ENCODE measurements around the gene RBM15B. TPM values are rescaled to one million over a fixed set of nuclear protein-coding genes. Genes with fewer than 3 reads are reported as not detected.

Gene RBM15B
- total and polyA plus RNA-seq, 2 experiments from 2014 or later: 16.3 to 57.9 TPM

DNA sequence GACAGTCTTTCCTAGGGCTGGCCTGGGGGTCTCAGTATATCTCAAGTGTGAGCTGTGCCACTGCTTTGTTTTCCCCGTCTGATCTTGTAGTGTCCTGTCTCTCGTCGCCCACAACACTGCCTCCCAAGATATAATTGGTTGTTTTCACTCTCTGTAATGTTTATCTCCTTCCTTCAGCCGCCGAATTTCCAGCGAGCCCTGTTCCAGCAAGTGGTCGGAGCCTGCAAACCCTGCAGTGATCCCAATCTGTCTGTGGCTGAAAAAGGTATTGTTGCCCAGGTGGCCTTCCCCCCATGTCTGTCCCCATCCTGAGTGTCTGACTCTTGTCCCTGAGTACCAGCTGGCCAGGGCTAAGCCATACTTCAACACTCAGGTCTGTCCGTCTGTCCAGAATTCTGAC is 15.5 kb upstream of the RBM15B start:
- H3K4me1 Mint-ChIP-seq: no peaks in the 10 kb centered on the region

More for the DNA sequence above, 15.5 kb upstream of the RBM15B start:
- Histone ChIP-seq H3K36me3 (ENCODE audit: insufficient read depth) (no peaks in the 10 kb centered on the region), H3K4me2 (no peak overlapping the region), H3K4me3 (no peak overlapping the region), H3K4me1 (ENCODE audit: insufficient read depth) (no peaks in the 10 kb centered on the region), H3F3A (replicated peaks; ENCODE audit: low read depth) (no peaks in the 10 kb centered on the region), H2AFZ (no peak overlapping the region), H3K27me3 (ENCODE audit: insufficient read depth) (no peaks in the 10 kb centered on the region), H3K79me2 (replicated peaks; ENCODE audit: insufficient read depth) (no peaks in the 10 kb centered on the region), H3K27ac (ENCODE audit: low read depth) (no peak overlapping the region), H3K9me2 (ENCODE audit: insufficient read depth) (no peaks in the 10 kb centered on the region), H4K20me1 (replicated peaks; ENCODE audit: insufficient read depth) (no peaks in the 10 kb centered on the region)
- ATAC-seq (no peak), DNase-seq (ENCODE audit: low spot score) (no peak)
- Mint-ChIP-seq H3K4me3 (no peak overlapping the region), H3K27ac (no peak overlapping the region), H3K9me3 (no peaks in the 10 kb centered on the region; the same call in 2 of the 3 replicates), H3K27me3 (ENCODE audit: insufficient read depth, low read depth, poor library complexity) (peaks cover 1% of the 10 kb centered on the region), H3K36me3 (ENCODE audit: low read depth) (no peaks in the 10 kb centered on the region)
- TF ChIP-seq EZH2phosphoT487 (IDR thresholded peaks at IDR 0.05; ENCODE audit: unreplicated experiment) (no peak), CTCF (conservative IDR thresholded peaks at IDR 0.05; ENCODE audit: low read depth in 2 of 2) (no peak), STAT1 (IDR thresholded peaks at IDR 0.05; ENCODE audit: unreplicated experiment) (no peak), JUNB (IDR thresholded peaks at IDR 0.05; ENCODE audit: unreplicated experiment) (no peak), EZH2 (IDR thresholded peaks at IDR 0.05; ENCODE audit: low read depth, unreplicated experiment) (no peak), ZNF331 (CRISPR knock-in tag; IDR thresholded peaks at IDR 0.05; ENCODE audit: low read depth) (no peak), CREB1 (CRISPR knock-in tag; IDR thresholded peaks at IDR 0.05; ENCODE audit: low read depth) (no peak), NANOG (IDR thresholded peaks at IDR 0.05; ENCODE audit: borderline replicate concordance) (no peak), REST (IDR thresholded peaks at IDR 0.05; ENCODE audit: unreplicated experiment) (no peak), POLR2AphosphoS5 (IDR thresholded peaks at IDR 0.05; ENCODE audit: low read depth) (no peak), ZNF114 (CRISPR knock-in tag; IDR thresholded peaks at IDR 0.05) (no peak)
- TF ChIP-seq, protein P1, sequence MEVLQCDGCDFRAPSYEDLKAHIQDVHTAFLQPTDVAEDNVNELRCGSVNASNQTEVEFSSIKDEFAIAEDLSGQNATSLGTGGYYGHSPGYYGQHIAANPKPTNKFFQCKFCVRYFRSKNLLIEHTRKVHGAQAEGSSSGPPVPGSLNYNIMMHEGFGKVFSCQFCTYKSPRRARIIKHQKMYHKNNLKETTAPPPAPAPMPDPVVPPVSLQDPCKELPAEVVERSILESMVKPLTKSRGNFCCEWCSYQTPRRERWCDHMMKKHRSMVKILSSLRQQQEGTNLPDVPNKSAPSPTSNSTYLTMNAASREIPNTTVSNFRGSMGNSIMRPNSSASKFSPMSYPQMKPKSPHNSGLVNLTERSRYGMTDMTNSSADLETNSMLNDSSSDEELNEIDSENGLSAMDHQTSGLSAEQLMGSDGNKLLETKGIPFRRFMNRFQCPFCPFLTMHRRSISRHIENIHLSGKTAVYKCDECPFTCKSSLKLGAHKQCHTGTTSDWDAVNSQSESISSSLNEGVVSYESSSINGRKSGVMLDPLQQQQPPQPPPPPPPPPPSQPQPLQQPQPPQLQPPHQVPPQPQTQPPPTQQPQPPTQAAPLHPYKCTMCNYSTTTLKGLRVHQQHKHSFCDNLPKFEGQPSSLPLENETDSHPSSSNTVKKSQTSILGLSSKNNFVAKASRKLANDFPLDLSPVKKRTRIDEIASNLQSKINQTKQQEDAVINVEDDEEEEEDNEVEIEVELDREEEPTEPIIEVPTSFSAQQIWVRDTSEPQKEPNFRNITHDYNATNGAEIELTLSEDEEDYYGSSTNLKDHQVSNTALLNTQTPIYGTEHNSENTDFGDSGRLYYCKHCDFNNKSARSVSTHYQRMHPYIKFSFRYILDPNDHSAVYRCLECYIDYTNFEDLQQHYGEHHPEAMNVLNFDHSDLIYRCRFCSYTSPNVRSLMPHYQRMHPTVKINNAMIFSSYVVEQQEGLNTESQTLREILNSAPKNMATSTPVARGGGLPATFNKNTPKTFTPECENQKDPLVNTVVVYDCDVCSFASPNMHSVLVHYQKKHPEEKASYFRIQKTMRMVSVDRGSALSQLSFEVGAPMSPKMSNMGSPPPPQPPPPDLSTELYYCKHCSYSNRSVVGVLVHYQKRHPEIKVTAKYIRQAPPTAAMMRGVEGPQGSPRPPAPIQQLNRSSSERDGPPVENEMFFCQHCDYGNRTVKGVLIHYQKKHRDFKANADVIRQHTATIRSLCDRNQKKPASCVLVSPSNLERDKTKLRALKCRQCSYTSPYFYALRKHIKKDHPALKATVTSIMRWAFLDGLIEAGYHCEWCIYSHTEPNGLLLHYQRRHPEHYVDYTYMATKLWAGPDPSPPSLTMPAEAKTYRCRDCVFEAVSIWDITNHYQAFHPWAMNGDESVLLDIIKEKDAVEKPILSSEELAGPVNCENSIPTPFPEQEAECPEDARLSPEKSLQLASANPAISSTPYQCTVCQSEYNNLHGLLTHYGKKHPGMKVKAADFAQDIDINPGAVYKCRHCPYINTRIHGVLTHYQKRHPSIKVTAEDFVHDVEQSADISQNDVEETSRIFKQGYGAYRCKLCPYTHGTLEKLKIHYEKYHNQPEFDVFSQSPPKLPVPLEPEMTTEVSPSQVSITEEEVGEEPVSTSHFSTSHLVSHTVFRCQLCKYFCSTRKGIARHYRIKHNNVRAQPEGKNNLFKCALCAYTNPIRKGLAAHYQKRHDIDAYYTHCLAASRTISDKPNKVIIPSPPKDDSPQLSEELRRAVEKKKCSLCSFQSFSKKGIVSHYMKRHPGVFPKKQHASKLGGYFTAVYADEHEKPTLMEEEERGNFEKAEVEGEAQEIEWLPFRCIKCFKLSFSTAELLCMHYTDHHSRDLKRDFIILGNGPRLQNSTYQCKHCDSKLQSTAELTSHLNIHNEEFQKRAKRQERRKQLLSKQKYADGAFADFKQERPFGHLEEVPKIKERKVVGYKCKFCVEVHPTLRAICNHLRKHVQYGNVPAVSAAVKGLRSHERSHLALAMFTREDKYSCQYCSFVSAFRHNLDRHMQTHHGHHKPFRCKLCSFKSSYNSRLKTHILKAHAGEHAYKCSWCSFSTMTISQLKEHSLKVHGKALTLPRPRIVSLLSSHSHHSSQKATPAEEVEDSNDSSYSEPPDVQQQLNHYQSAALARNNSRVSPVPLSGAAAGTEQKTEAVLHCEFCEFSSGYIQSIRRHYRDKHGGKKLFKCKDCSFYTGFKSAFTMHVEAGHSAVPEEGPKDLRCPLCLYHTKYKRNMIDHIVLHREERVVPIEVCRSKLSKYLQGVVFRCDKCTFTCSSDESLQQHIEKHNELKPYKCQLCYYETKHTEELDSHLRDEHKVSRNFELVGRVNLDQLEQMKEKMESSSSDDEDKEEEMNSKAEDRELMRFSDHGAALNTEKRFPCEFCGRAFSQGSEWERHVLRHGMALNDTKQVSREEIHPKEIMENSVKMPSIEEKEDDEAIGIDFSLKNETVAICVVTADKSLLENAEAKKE (CRISPR knock-in tag; IDR thresholded peaks at IDR 0.05): no peak
- TF ChIP-seq, protein P2, sequence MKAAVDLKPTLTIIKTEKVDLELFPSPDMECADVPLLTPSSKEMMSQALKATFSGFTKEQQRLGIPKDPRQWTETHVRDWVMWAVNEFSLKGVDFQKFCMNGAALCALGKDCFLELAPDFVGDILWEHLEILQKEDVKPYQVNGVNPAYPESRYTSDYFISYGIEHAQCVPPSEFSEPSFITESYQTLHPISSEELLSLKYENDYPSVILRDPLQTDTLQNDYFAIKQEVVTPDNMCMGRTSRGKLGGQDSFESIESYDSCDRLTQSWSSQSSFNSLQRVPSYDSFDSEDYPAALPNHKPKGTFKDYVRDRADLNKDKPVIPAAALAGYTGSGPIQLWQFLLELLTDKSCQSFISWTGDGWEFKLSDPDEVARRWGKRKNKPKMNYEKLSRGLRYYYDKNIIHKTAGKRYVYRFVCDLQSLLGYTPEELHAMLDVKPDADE (IDR thresholded peaks at IDR 0.05): no peak
